C4-2B (cell line): ENCODE data around the gene EEPD1.

ENCODE experiments used
- H3K27ac ChIP-seq: fragments of 450-650 bp; 2 replicates; pipeline ENCODE4 v1.5.1; 2017
- ZFX ChIP-seq: fragments of 450-650 bp; IDR thresholded peaks from 2 replicates; pipeline ENCODE4 v1.6.1; 2017
- TF ChIP-seq, protein P1 (sequence below): fragments of 450-650 bp; conservative IDR thresholded peaks from 2 replicates; pipeline ENCODE4 v1.5.1; 2017; ENCODE audit warnings: mild to moderate bottlenecking

EEPD1 gene

DNA sequence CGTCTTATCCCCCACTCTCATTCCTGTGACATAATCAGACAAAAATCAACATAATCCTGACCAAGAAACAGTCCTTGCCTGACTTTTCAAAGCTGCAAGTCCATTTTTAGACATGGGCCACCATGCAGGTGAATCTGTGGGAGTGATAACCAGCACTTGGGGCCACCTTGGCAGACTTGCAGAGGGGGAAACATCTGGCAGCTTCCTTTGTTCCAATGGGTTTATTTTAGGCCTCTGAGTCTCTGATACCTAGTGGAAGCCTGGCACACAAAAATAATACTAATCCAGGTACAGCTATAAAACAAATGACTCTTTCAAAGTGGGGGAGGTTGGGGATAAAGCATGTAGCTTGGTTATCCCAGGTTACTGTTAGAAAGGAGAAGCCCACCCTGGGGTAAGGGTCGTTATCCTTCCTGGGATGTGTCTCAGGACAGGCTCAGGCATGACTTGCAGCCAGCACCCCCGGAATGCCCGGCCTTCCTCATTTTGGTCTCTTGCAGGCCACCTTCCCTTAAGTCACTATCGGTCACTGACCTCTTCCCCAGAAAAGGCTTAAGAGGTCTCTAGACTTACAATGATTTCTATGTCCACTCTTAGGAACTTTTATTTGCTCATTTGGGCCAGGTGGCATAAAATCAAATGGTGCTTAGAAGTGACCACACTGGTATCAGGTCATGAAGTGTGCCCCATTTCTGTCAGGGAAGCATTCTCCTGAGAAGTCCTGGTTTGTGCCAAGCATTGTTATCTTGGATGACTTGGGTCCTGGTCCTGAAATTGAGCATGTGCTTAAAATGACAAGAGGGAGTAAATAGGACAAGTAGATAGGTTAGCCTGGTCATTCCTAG lies 37.6 kb downstream of the EEPD1 start:
- no peak for TF ChIP-seq ZFX
- TF ChIP-seq, protein P1, sequence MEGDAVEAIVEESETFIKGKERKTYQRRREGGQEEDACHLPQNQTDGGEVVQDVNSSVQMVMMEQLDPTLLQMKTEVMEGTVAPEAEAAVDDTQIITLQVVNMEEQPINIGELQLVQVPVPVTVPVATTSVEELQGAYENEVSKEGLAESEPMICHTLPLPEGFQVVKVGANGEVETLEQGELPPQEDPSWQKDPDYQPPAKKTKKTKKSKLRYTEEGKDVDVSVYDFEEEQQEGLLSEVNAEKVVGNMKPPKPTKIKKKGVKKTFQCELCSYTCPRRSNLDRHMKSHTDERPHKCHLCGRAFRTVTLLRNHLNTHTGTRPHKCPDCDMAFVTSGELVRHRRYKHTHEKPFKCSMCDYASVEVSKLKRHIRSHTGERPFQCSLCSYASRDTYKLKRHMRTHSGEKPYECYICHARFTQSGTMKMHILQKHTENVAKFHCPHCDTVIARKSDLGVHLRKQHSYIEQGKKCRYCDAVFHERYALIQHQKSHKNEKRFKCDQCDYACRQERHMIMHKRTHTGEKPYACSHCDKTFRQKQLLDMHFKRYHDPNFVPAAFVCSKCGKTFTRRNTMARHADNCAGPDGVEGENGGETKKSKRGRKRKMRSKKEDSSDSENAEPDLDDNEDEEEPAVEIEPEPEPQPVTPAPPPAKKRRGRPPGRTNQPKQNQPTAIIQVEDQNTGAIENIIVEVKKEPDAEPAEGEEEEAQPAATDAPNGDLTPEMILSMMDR: no peak
- H3K27ac ChIP-seq: no peak overlapping the region

DNA sequence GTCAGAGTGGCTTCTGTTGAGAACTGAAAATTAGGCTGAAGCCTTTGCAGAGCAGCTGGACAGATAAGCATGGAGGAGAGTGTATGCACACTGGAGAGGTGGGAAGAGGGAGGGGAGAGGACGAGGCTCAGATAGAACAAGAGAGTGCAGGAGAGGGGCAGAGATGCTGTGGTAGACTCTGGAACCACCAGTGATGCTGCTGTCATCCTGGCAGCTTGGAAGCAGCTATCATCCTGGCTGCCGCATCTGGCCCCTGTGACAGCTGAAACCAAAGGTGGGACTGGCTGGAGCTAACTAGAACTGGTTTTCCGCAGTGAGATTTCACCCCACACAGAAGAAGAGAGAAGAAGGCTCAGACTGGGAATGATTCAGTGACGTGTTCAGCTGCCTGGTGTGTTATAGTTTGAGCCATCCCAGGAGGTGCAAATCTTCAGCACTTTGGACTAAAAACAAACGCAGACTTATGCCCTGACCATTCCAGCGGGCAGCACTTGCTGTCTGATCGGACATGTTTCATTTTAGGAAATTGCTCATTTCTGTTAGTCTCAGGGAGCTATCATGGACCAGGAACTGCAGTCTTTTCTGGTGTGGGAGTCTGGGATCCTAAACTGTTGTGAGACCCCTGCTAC lies 38.4 kb downstream of the EEPD1 start:
- no peak for TF ChIP-seq ZFX
- TF ChIP-seq, protein P1: no peak
- H3K27ac ChIP-seq: no peak overlapping the region

DNA sequence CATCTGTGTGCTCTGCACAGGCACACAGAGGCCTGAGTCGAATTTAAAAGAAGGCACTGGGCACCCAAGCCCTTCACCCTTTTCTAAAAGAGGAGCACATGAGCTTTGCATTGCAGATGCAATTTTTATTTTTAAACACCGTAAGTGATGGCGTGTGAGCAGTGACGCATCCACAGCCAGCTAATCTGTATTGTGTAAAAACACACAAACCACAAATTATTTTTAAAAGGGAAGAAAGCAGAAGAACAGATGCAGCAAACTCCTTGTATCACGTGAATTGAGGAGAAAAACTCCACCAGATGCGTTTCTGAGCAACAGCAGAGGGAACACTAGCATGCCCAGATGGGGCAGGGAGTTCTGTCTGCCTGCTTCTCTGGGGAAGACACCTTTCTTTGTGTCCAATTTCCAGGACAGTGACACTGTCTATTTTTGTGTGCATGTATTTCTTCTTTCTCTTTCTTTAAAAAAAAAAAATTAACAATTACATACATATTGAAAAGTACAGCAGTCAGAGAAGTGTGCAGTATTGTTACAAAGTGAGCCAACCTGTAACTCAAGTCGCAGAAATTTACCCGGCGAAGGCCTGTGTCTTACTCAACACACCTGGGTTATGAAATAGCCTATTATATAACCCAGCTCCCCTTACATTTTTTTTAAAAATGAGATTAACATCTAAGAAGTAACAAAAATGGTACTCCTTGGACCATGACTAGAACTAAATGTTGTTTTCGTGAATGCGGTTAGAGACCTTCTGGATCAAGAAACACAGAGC lies 39.2 kb downstream of the EEPD1 start:
- H3K27ac ChIP-seq: no peak overlapping the region

DNA sequence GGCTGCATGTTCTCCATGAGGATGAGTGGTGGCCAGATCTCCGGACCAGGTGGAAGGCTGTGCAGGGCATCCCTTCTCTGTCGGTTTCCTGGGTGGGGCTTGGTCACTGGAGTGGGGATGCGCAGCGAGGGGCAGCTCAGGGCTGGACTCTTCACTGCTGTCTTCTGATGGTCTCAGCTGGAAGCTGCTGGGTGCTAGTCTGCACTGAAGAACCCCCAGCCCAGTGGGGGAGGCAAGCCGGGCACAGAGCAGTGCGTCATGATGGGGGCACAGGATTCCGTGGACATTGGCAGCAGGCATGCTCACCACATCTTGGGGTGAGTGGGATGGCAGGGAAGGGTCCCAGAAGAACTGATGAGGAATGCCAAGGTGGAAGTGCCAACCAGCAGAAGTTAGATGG lies 39.8 kb downstream of the EEPD1 start:
- TF ChIP-seq ZFX: no peak
- TF ChIP-seq, protein P1: no peak
- H3K27ac ChIP-seq: no peak overlapping the region

More for the DNA sequence above, 39.2 kb downstream of the EEPD1 start:
- no peak for TF ChIP-seq ZFX
- TF ChIP-seq, protein P1: no peak

DNA sequence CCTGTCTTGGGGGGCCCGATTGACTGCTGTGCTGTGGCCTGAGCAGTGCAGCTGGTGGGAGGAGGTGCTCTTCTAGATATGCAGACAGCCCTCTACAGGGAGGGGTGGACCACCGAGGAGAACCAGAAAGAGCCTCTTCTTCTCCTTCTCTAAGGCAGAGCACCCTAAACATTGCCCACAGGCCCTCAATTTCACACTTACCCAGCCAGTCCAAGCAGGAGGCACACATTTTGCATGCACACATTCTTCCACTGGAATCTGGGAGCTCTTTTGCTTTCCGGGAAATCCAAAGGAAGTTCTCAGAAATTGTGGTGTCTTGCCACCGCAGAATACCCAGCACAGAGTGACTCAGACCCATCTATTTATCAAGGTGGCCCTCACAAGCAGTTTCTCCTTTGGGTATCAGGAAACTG lies 45.8 kb downstream of the EEPD1 start:
- no peak overlapping the region for H3K27ac ChIP-seq
- no peak for TF ChIP-seq ZFX
- TF ChIP-seq, protein P1: no peak

DNA sequence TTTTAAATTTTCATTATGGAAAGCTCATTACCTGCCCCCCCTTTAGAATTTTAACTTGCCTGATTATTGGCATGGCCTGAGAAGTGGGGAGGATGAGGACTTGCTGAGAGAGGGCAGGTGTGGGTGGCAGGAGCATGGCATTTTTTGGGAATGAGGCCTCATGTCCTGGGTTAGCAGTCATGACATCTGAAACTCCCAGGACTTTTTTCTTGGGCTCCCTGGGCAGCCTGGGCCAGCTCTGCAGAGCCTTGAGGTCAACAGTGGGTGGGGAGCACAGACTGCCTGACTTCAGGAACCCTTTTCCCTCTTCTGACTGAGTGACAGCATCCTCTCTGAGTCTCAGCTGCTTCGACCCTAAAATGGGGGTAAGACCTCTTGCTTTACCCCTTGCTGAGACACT lies 46.3 kb downstream of the EEPD1 start:
- TF ChIP-seq, protein P1: no peak
- TF ChIP-seq ZFX: no peak
- no peak overlapping the region for H3K27ac ChIP-seq
